ENCODE data around the gene CAPN12. TPM values are rescaled to one million over a fixed set of nuclear protein-coding genes. Genes with fewer than 3 reads are reported as not detected.

Gene CAPN12
- polyA plus RNA-seq, 2 of the 4 experiments (the other 2 are of a cell fraction) = 10.0 to 11.7 TPM

DNA sequence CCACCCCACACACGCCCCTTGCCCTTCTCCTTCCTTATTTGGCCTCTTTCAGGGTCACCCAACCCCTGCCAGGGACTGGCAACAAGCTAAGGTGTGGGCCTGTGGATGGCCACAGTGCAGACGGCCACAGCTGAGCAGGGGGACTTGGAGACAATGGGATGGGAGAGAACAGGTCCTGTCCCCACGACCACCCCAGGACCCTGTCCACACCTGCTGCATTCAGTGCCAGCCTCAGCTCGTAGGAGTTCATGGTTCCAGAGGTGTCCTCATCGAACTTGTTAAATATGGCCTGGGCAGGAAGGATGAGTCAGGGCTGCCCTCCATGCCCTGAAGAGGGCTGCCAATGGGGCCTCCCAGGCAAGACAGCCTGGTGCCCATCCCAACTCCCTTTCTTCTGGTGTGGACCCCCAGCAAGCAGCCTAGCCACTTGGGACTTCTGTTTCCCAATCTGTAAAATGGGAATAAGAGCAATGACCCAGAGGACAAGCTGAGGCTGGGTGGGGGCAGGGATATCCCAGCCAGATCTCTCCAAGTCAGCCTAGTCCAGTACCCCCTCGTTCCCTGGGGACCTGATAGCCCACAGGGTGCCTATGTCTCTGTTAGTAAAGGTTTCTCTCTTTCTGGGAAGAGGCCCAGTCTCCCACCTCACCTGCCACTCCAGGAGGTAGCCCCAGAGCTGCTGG lies 10.6 kb downstream of the CAPN12 start (continued):
- TF ChIP-seq, protein P1, sequence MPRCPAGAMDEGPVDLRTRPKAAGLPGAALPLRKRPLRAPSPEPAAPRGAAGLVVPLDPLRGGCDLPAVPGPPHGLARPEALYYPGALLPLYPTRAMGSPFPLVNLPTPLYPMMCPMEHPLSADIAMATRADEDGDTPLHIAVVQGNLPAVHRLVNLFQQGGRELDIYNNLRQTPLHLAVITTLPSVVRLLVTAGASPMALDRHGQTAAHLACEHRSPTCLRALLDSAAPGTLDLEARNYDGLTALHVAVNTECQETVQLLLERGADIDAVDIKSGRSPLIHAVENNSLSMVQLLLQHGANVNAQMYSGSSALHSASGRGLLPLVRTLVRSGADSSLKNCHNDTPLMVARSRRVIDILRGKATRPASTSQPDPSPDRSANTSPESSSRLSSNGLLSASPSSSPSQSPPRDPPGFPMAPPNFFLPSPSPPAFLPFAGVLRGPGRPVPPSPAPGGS (IDR thresholded peaks at IDR 0.05) = no peak; the same call in 2 of the 3 replicates
- TF ChIP-seq CHD4 (IDR thresholded peaks at IDR 0.05; ENCODE audit: borderline replicate concordance) (no peak; the same call in 1 of the 2 replicates), FOSL2 (IDR thresholded peaks at IDR 0.05) (no peak), FOSL2 (CRISPR knock-in tag; IDR thresholded peaks at IDR 0.05) (peak; percentile 52), POLR2AphosphoS2 (conservative IDR thresholded peaks at IDR 0.05; ENCODE audit: low read length) (no peak; the same call in 1 of the 2 replicates), HDAC2 (IDR thresholded peaks at IDR 0.05) (no peak), KDM1A (IDR thresholded peaks at IDR 0.05; ENCODE audit: low read depth) (peak; percentile 92), JUN (IDR thresholded peaks at IDR 0.05) (peak in 1 of 2 experiments; percentile 18; a peak in 2 of 5 replicates), RAD21 (conservative IDR thresholded peaks at IDR 0.05 in 1 of 2, IDR thresholded peaks at IDR 0.05 in 1 of 2) (0 out of 5 replicates have a peak, but pooled peaks of 1 of the 2 experiments have one; percentile 6), FOXS1 (CRISPR knock-in tag; IDR thresholded peaks at IDR 0.05) (no peak), GATA3 (IDR thresholded peaks at IDR 0.05; ENCODE audit: borderline replicate concordance) (0 out of 2 replicates have a peak, but pooled peaks have one; percentile 14), BHLHE40 (IDR thresholded peaks at IDR 0.05; ENCODE audit: low read depth, low read length) (no peak), EHMT2 (IDR thresholded peaks at IDR 0.05; ENCODE audit: low read depth) (no peak), HOXB13 (CRISPR knock-in tag; IDR thresholded peaks at IDR 0.05; ENCODE audit: low read depth) (no peak), HOXB5 (CRISPR knock-in tag; IDR thresholded peaks at IDR 0.05) (no peak), JUNB (IDR thresholded peaks at IDR 0.05) (no peak), EP300 (IDR thresholded peaks at IDR 0.05) (no peak), RFX5 (IDR thresholded peaks at IDR 0.05) (no peak), ZFP36 (IDR thresholded peaks at IDR 0.05; ENCODE audit: borderline replicate concordance, partially characterized antibody) (no peak)
- TF ChIP-seq, protein P2, sequence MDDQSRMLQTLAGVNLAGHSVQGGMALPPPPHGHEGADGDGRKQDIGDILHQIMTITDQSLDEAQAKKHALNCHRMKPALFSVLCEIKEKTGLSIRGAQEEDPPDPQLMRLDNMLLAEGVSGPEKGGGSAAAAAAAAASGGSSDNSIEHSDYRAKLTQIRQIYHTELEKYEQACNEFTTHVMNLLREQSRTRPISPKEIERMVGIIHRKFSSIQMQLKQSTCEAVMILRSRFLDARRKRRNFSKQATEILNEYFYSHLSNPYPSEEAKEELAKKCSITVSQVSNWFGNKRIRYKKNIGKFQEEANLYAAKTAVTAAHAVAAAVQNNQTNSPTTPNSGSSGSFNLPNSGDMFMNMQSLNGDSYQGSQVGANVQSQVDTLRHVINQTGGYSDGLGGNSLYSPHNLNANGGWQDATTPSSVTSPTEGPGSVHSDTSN (IDR thresholded peaks at IDR 0.05) = peak; percentile 57

DNA sequence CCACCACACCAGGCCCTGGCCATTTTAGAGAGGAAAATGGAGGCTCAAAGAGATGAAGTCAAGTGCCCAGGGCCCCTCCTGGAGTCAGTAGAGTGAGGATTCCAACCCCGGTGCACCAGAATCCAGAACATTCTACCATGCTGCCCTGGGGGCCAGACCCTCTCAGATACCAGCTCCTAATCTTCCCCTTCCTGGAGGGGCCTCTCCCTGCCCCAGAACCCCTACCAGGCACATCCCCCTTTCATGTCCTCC lies 11.1 kb downstream of the CAPN12 start:
- POLR2A ChIA-PET = interaction anchor here (0.8 to 3.2 kb wide), 2 partner anchors 74 to 198 kb away, joined by 3 to 14 read pairs; partner anchors contain the start of genes MRPS12 and SARS2
- peaks cover 82% of the 10 kb centered on the region for H3K4me1 ChIP-seq
- CTCF ChIA-PET = interaction anchor here (0.7 to 38.0 kb wide), 16 partner anchors 11 to 330 kb away, joined by 3 to 764 read pairs (median 4); partner anchors contain the start of genes ACTN4, FAM98C, MRPS12 and SARS2
- H3K4me2 ChIP-seq = peak overlapping the region; percentile 77; the same call in 1 of the 3 replicates
- FAIRE-seq (no peak), DNase-seq (ENCODE audit: low read depth in 1 of 2, low spot score in 1 of 2) (no peak), ATAC-seq (no peak)
- H3K9me3 ChIP-seq = no peaks in the 10 kb centered on the region
- WGBS (ENCODE audit: missing lambda C conversion rate) = 89% methylated on average over 1 of the region's 1 CpG
- peak overlapping the region; percentile 71 to 84 for H3K27ac ChIP-seq
- TF ChIP-seq NFE2L2 (conservative IDR thresholded peaks at IDR 0.05; ENCODE audit: low read length) = no peak
- TF ChIP-seq POLR2A (IDR thresholded peaks at IDR 0.05; ENCODE audit: low read length) = no peak
- TF ChIP-seq CEBPB (IDR thresholded peaks at IDR 0.05) = no peak
- no peak for TF ChIP-seq SREBF2 (IDR thresholded peaks at IDR 0.05)
- 0 out of 3 replicates have a peak, but pooled peaks have one; percentile 3 for TF ChIP-seq SMC3 (IDR thresholded peaks at IDR 0.05)
- TF ChIP-seq, protein P2 (IDR thresholded peaks at IDR 0.05) = peak; percentile 15; the same call in 1 of the 2 replicates
- no peak for TF ChIP-seq CHD2 (IDR thresholded peaks at IDR 0.05; ENCODE audit: low read length, partially characterized antibody)
- no peak overlapping the region for H3K4me3 ChIP-seq
